Breast epithelium (tissue), 4 donors: ENCODE measurements around the gene GMIP. TPM values are rescaled to one million over a fixed set of nuclear protein-coding genes. Genes with fewer than 3 reads are reported as not detected.
"Not testable (repeated sequence)": the region's sequence is repeated elsewhere in the genome, so short reads cannot be mapped to it uniquely, and the experiment has no call there.

Source experiments
- DNase-seq, 2 donors: peaks; one replicate each; pipeline ENCODE4 v3.0.0-alpha.2; 2019; ENCODE audit warnings: low spot score in 2 of 2
- H3K27ac ChIP-seq, 2 donors: fragments of 200-600 bp; sonication (generic) in 1 of 2; one replicate each; pipeline ENCODE4 v1.5.1; 2016 to 2019; ENCODE audit warnings: mild to moderate bottlenecking in 1 of 2
- H3K27me3 ChIP-seq, 2 donors: fragments of 200-600 bp; sonication (generic) in 1 of 2; one replicate each; pipeline versions ENCODE4 v1.5.1 to v1.6.0; 2017 to 2019; ENCODE audit warnings: control low read depth in 1 of 2, mild to moderate bottlenecking in 1 of 2
- H3K36me3 ChIP-seq: fragments of 200-600 bp; one replicate; pipeline ENCODE4 v1.5.1; 2019
- H3K4me1 ChIP-seq, 2 donors: fragments of 200-600 bp; sonication (generic); one replicate each; pipeline ENCODE4 v1.5.1; 2016 to 2019; ENCODE audit warnings: control low read depth in 1 of 2
- H3K4me3 ChIP-seq, 3 donors: fragments of 200-600 bp; sonication (generic); 1 replicate in 2 of 3; 2 replicates in 1 of 3; pipeline ENCODE4 v1.5.1; 2016 to 2019; ENCODE audit warnings: mild to moderate bottlenecking in 3 of 3, moderate library complexity in 2 of 3
- H3K9me3 ChIP-seq, 2 donors: fragments of 200-600 bp; sonication (generic) in 1 of 2; one replicate each; pipeline ENCODE4 v1.5.1; 2016 to 2019; ENCODE audit warnings: control low read depth in 1 of 2
- CTCF ChIP-seq, 3 donors: fragments of 450-650 bp; IDR thresholded peaks; one replicate each; pipeline ENCODE4 v1.5.1; 2016 to 2017; ENCODE audit warnings: antibody characterized with exemption in 3 of 3, mild to moderate bottlenecking in 3 of 3, moderate library complexity in 3 of 3
- POLR2A ChIP-seq: fragments of 450-650 bp; IDR thresholded peaks from one replicate; pipeline ENCODE4 v1.6.1; 2016; ENCODE audit warnings: antibody characterized with exemption, mild to moderate bottlenecking, moderate library complexity
- POLR2AphosphoS5 ChIP-seq, 3 donors: sonication (generic); formaldehyde crosslinking; IDR thresholded peaks; one replicate each; pipeline ENCODE4 v1.6.1; 2017; ENCODE audit warnings: antibody characterized with exemption in 3 of 3
- intact Hi-C: fragments of 100-400 bp; cut with DNase I; formaldehyde crosslinking; loops from one replicate; pipeline ENCODE4 v1.15.1; 2023; ENCODE audit warnings: low total_unique reads
- total RNA-seq, 3 donors: library from RNA; depleted of rRNA; stranded (reverse); fragments of >200 nt; gene quantifications; one replicate each; pipeline ENCODE4 v1.1.0, GENCODE V29; 2016

GMIP gene
- total RNA-seq, 3 donors from 2014 or later, result 7.9 to 10.4 (median 8.5) TPM

GRCh38 chr19:19602136-19602712 lies 41.2 kb downstream of the GMIP start:
- H3K4me3 ChIP-seq, result no peak overlapping the region
- H3K9me3 ChIP-seq, result no peaks in the 10 kb centered on the region
- no peak for DNase-seq
- intact Hi-C loops, result no loop called here
- H3K27ac ChIP-seq, result no peak overlapping the region
- no peaks in the 10 kb centered on the region for H3K4me1 ChIP-seq
- no peaks in the 10 kb centered on the region for H3K36me3 ChIP-seq
- H3K27me3 ChIP-seq, result no peaks in the 10 kb centered on the region
- no peak for TF ChIP-seq POLR2AphosphoS5 (IDR thresholded peaks at IDR 0.05)
- no peak for TF ChIP-seq CTCF (IDR thresholded peaks at IDR 0.05)
- TF ChIP-seq POLR2A, result no peak

DNA sequence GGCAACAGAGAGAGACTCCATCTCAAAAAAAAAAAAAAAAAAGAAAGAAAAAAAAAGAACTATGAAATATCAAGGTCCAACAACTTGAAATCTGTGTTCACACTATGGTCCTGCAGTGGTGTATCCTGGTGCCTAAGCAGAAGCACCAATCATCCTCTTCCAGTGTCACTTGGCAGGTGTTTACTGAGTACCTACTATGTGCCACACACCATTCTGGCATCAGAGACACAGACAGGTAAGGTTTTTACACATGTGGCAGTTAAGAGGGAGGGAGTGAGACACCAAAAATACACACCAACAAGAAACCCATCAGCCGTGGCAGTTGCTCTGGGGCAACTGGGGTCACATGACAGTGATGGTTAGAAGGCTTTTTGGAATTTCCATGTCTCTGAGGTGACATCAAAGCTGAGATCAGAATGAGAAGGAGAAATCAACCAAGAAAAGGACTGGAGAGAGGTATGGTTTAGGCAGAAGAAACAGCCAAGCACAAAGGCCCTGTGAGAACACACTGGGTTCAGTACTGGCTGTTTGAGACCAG lies 42.6 kb downstream of the GMIP start:
- no peak overlapping the region for H3K27ac ChIP-seq
- H3K4me1 ChIP-seq, result no peaks in the 10 kb centered on the region
- TF ChIP-seq CTCF (IDR thresholded peaks at IDR 0.05) (no peak), POLR2A (no peak), POLR2AphosphoS5 (IDR thresholded peaks at IDR 0.05) (no peak)
- no peaks in the 10 kb centered on the region for H3K9me3 ChIP-seq
- no peak overlapping the region for H3K4me3 ChIP-seq
- no peaks in the 10 kb centered on the region for H3K27me3 ChIP-seq
- intact Hi-C loops, result no loop called here
- DNase-seq, result no peak
- H3K36me3 ChIP-seq, result no peaks in the 10 kb centered on the region

- intact Hi-C loops, result loop anchor here (10.0 kb wide), 1 partner anchor 1006 kb away; no protein-coding TSS in a partner anchor
- H3K27ac ChIP-seq, result peak overlapping the region in 1 of 2 donors; percentile 12
- not testable (repeated sequence) for DNase-seq, H3K4me3 ChIP-seq, H3K27me3 ChIP-seq, H3K9me3 ChIP-seq, H3K36me3 ChIP-seq, H3K4me1 ChIP-seq
Observed at GRCh38 chr19:19598728-19599451, 44.6 kb downstream of the GMIP start.

- Histone ChIP-seq H3K27me3 (no peaks in the 10 kb centered on the region), H3K36me3 (no peaks in the 10 kb centered on the region), H3K4me1 (no peaks in the 10 kb centered on the region), H3K27ac (no peak overlapping the region), H3K9me3 (no peaks in the 10 kb centered on the region), H3K4me3 (no peak overlapping the region)
- no peak for DNase-seq
- intact Hi-C loops, result loop anchor here (10.0 kb wide), 1 partner anchor 1007 kb away; no protein-coding TSS in a partner anchor
- TF ChIP-seq POLR2AphosphoS5 (IDR thresholded peaks at IDR 0.05) (no peak), CTCF (IDR thresholded peaks at IDR 0.05) (no peak), POLR2A (no peak)
Observed at GRCh38 chr19:19597809-19598306, 45.6 kb downstream of the GMIP start.

DNA sequence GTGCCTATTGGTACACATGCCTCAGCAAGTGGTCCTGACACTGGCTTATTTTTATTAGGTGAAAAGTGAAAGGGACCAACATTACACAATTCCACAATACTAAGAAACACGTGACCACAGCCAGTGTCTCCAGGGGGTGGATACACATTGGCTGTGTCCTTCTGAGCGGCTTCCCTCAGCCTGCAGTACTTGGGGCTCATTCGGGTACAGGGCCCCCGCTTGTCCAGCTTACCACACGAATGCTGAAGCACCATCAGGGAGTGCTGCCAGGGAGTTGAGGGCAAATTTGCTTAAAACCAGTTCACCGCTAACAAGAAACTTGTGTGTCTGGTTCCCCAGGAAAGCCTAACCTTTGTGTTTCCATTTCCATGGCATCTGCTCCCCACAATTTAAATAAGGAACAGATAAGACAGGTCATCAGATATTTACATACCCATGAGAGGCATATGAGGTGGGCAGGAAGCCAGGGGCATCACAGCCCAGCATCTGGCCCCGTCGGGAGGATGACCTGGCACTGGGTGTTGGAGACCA lies 48.2 kb downstream of the GMIP start:
- intact Hi-C loops, result loop anchor here (10.0 kb wide), 1 partner anchor 1010 kb away; no protein-coding TSS in a partner anchor
- Histone ChIP-seq H3K4me1 (peaks cover 6 to 7% of the 10 kb centered on the region in 2 donors), H3K36me3 (no peaks in the 10 kb centered on the region), H3K27ac (peak overlapping the region; percentile 34 to 74), H3K9me3 (no peaks in the 10 kb centered on the region), H3K4me3 (no peak overlapping the region), H3K27me3 (no peaks in the 10 kb centered on the region)
- TF ChIP-seq CTCF (IDR thresholded peaks at IDR 0.05) (no peak), POLR2AphosphoS5 (IDR thresholded peaks at IDR 0.05) (peak in 1 of 3 donors; percentile 19)
- DNase-seq, result peak in 1 of 2 donors; percentile 31
